SJSA1 (cell line): ENCODE results near the gene PROZ. TPM values are rescaled to one million over a fixed set of nuclear protein-coding genes. Genes with fewer than 3 reads are reported as not detected.

Source experiments
- DNase-seq, 2 experiments: peaks; one replicate each; pipeline ENCODE4 v3.0.0-alpha.2; 2015 to 2020; ENCODE audit warnings: low spot score in 2 of 2, low read depth in 1 of 2
- H3K27ac ChIP-seq: fragments of 250-450 bp; sonication (Bioruptor Pico); 2 replicates; pipeline ENCODE4 v1.5.1; 2020; ENCODE audit warnings: mild to moderate bottlenecking, moderate library complexity
- H3K27me3 ChIP-seq: fragments of 250-450 bp; sonication (Bioruptor Pico); replicated peaks from 2 replicates; pipeline ENCODE4 v1.5.1; 2020; ENCODE audit warnings: mild to moderate bottlenecking, moderate library complexity
- H3K36me3 ChIP-seq: fragments of 250-450 bp; sonication (Bioruptor Pico); 2 replicates; pipeline ENCODE4 v1.5.1; 2020; ENCODE audit warnings: mild to moderate bottlenecking
- H3K4me1 ChIP-seq: fragments of 250-450 bp; sonication (Bioruptor Pico); replicated peaks from 2 replicates; pipeline ENCODE4 v1.6.1; 2021; ENCODE audit warnings: mild to moderate bottlenecking
- H3K4me3 ChIP-seq: fragments of 250-450 bp; sonication (Bioruptor Pico); 2 replicates; pipeline ENCODE4 v1.5.1; 2020; ENCODE audit warnings: mild to moderate bottlenecking
- H3K9me3 ChIP-seq: fragments of 250-450 bp; sonication (Bioruptor Pico); replicated peaks from 2 replicates; pipeline ENCODE4 v1.5.1; 2020; ENCODE audit warnings: mild to moderate bottlenecking
- total RNA-seq: library from RNA; depleted of rRNA; stranded (reverse); fragments of >200 nt; shearing (Covaris generic); gene quantifications from 2 replicates; pipeline ENCODE4 v1.2.3, GENCODE V29; 2014

The PROZ gene
- total RNA-seq, 1 experiment from 2014 or later: not detected

GRCh38 chr13:113150550-113151365 is 7.7 kb upstream of the PROZ start:
- Histone ChIP-seq H3K36me3 (no peaks in the 10 kb centered on the region), H3K9me3 (no peaks in the 10 kb centered on the region), H3K27ac (no peak overlapping the region), H3K4me3 (no peak overlapping the region), H3K27me3 (no peaks in the 10 kb centered on the region), H3K4me1 (peaks cover 20% of the 10 kb centered on the region)
- DNase-seq: no peak

GRCh38 chr13:113151745-113152690 is 6.4 kb upstream of the PROZ start:
- H3K27me3 ChIP-seq: no peaks in the 10 kb centered on the region
- no peak for DNase-seq
- peaks cover 20% of the 10 kb centered on the region for H3K4me1 ChIP-seq
- no peaks in the 10 kb centered on the region for H3K36me3 ChIP-seq
- no peak overlapping the region for H3K4me3 ChIP-seq
- H3K27ac ChIP-seq: no peak overlapping the region
- no peaks in the 10 kb centered on the region for H3K9me3 ChIP-seq

DNA sequence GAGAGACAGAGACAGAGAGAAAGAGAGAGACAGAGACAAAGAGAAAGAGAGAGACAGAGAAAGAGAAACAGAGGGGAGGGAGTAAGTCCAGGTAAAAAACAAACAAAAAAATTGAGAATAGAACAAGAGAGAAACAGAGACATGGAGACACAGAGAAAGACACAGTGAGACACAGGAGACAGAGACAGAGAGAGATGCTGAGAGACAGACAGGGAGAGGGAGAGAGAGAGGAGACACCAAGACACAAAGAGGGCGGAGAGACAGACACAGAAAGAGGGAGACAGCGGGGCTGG is 5.8 kb upstream of the PROZ start:
- Histone ChIP-seq H3K4me3 (no peak overlapping the region), H3K27me3 (no peaks in the 10 kb centered on the region), H3K4me1 (peaks cover 20% of the 10 kb centered on the region), H3K27ac (no peak overlapping the region), H3K9me3 (no peaks in the 10 kb centered on the region), H3K36me3 (no peaks in the 10 kb centered on the region)
- no peak for DNase-seq

GRCh38 chr13:113152984-113153809 is 5.3 kb upstream of the PROZ start:
- no peak for DNase-seq
- H3K27me3 ChIP-seq: no peaks in the 10 kb centered on the region
- peak overlapping the region; percentile 22; the same call in 1 of the 2 replicates for H3K4me3 ChIP-seq
- no peak overlapping the region for H3K27ac ChIP-seq
- no peaks in the 10 kb centered on the region for H3K9me3 ChIP-seq
- peaks cover 20% of the 10 kb centered on the region for H3K4me1 ChIP-seq
- no peaks in the 10 kb centered on the region for H3K36me3 ChIP-seq

GRCh38 chr13:113153810-113154748 is 4.4 kb upstream of the PROZ start:
- Histone ChIP-seq H3K4me1 (peaks cover 20% of the 10 kb centered on the region), H3K27me3 (no peaks in the 10 kb centered on the region), H3K27ac (no peak overlapping the region), H3K4me3 (peak overlapping the region; percentile 22; the same call in 1 of the 2 replicates), H3K36me3 (no peaks in the 10 kb centered on the region), H3K9me3 (no peaks in the 10 kb centered on the region)
- DNase-seq: peak in 1 of 2 experiments; percentile 50

DNA sequence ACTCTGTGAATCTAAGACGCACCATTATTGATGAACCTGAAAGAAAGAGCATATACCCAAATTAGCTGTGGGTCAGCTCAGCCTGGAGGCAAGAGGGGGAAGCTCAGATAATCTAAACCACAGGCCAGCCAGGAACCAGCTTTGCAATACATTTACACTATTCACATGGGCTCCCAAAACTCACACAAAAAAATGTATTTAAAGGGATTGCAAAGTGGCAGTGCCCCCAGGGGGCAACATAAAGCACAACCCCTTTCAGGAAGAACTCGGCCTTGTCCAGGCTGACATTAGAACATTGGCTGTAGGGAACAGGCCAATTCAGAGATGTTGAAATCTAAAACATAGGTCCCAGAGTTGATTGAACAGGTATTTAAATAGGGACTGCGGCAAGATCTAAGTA is 3.2 kb upstream of the PROZ start:
- Histone ChIP-seq H3K9me3 (no peaks in the 10 kb centered on the region), H3K27me3 (no peaks in the 10 kb centered on the region), H3K27ac (no peak overlapping the region), H3K36me3 (no peaks in the 10 kb centered on the region), H3K4me3 (no peak overlapping the region), H3K4me1 (peaks cover 20% of the 10 kb centered on the region)
- no peak for DNase-seq

- no peak overlapping the region for H3K4me3 ChIP-seq
- no peaks in the 10 kb centered on the region for H3K9me3 ChIP-seq
- no peak overlapping the region for H3K27ac ChIP-seq
- peaks cover 20% of the 10 kb centered on the region for H3K4me1 ChIP-seq
- no peaks in the 10 kb centered on the region for H3K27me3 ChIP-seq
- no peaks in the 10 kb centered on the region for H3K36me3 ChIP-seq
- peak in 1 of 2 experiments; percentile 11 for DNase-seq
These were observed 2.3 kb upstream of the PROZ start for GRCh38 chr13:113155982-113156655.

GRCh38 chr13:113157206-113157928 is 1.1 kb upstream of the PROZ start:
- DNase-seq: peak in 1 of 2 experiments; percentile 23
- no peaks in the 10 kb centered on the region for H3K36me3 ChIP-seq
- no peaks in the 10 kb centered on the region for H3K9me3 ChIP-seq
- H3K4me1 ChIP-seq: peaks cover 16% of the 10 kb centered on the region
- H3K4me3 ChIP-seq: no peak overlapping the region
- no peak overlapping the region for H3K27ac ChIP-seq
- H3K27me3 ChIP-seq: no peaks in the 10 kb centered on the region

DNA sequence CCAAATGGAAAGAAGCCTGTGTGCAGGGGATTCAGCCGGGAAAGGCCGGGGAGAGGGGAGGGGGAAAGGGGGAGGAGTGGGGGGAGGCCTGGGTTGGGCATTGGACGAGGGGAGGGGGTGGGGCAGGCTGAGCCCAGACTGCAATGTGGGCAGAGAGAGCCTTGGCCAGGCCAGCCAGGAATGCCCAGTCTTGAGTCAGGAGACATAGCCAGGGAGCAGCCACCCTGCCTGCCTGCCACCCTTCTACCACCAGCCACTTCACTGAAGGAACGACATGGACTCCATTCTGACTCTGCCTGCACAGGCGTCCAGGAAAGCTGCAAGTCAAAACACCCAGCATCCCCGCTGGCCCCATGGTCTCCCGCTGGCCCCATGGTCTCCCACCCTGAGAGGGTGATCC is 498 bp downstream of the PROZ start:
- DNase-seq: no peak
- Histone ChIP-seq H3K9me3 (no peaks in the 10 kb centered on the region), H3K4me1 (peaks cover 5% of the 10 kb centered on the region), H3K4me3 (no peak overlapping the region), H3K27ac (no peak overlapping the region), H3K36me3 (no peaks in the 10 kb centered on the region), H3K27me3 (no peaks in the 10 kb centered on the region)

- H3K27me3 ChIP-seq: no peaks in the 10 kb centered on the region
- DNase-seq: no peak
- no peak overlapping the region for H3K4me3 ChIP-seq
- peaks cover 1% of the 10 kb centered on the region for H3K4me1 ChIP-seq
- no peaks in the 10 kb centered on the region for H3K36me3 ChIP-seq
- H3K9me3 ChIP-seq: no peaks in the 10 kb centered on the region
- no peak overlapping the region for H3K27ac ChIP-seq
These were observed 1.3 kb downstream of the PROZ start for GRCh38 chr13:113159701-113160100.

- Histone ChIP-seq H3K4me1 (peaks cover 14% of the 10 kb centered on the region), H3K36me3 (no peaks in the 10 kb centered on the region)
These were observed 2.5 kb downstream of the PROZ start for GRCh38 chr13:113160983-113161382.

GRCh38 chr13:113161433-113161832 is 3.0 kb downstream of the PROZ start:
- Histone ChIP-seq H3K4me3 (no peak overlapping the region), H3K9me3 (no peaks in the 10 kb centered on the region), H3K27me3 (no peaks in the 10 kb centered on the region), H3K36me3 (no peaks in the 10 kb centered on the region; the same call in 1 of the 2 replicates), H3K4me1 (peaks cover 18% of the 10 kb centered on the region), H3K27ac (no peak overlapping the region)
- no peak for DNase-seq

More at GRCh38 chr13:113160983-113161382, 2.5 kb downstream of the PROZ start:
- no peak overlapping the region for H3K27ac ChIP-seq
- H3K4me3 ChIP-seq: no peak overlapping the region
- H3K27me3 ChIP-seq: no peaks in the 10 kb centered on the region
- no peaks in the 10 kb centered on the region for H3K9me3 ChIP-seq
- no peak for DNase-seq
